ENCODE measurements around the gene UBE2U.

DNA sequence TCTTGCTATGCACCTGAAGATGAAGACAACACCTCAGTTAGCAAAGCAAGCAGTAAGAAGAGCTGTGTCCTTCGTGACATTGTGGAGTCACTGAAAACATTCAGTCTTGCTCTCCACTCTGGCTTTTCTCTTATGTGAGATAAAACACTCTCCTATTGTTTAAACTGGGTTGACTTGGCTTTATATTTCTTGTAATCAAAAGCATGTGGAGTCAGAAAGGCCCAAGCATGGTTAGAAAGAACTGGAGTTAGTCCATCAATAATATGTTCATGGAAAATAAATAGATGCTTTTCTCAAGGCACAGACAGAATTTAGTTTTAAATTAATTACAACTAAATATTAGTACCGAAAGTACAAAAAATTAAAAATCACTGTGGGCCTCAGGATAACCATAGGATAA is 61.7 kb downstream of the UBE2U start:
- TF ChIP-seq POLR2A (IDR thresholded peaks at IDR 0.05), result no peak
- TF ChIP-seq, protein P1, sequence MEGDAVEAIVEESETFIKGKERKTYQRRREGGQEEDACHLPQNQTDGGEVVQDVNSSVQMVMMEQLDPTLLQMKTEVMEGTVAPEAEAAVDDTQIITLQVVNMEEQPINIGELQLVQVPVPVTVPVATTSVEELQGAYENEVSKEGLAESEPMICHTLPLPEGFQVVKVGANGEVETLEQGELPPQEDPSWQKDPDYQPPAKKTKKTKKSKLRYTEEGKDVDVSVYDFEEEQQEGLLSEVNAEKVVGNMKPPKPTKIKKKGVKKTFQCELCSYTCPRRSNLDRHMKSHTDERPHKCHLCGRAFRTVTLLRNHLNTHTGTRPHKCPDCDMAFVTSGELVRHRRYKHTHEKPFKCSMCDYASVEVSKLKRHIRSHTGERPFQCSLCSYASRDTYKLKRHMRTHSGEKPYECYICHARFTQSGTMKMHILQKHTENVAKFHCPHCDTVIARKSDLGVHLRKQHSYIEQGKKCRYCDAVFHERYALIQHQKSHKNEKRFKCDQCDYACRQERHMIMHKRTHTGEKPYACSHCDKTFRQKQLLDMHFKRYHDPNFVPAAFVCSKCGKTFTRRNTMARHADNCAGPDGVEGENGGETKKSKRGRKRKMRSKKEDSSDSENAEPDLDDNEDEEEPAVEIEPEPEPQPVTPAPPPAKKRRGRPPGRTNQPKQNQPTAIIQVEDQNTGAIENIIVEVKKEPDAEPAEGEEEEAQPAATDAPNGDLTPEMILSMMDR (IDR thresholded peaks at IDR 0.05), result no peak

Data from adrenal gland (tissue), 5 donors.